H1 (cell line): ENCODE data around the gene REG4. TPM values are rescaled to one million over a fixed set of nuclear protein-coding genes. Genes with fewer than 3 reads are reported as not detected.

ENCODE experiments used
- KDM1A ChIP-seq: fragments of 200-600, 300-600 bp; sonication (generic); IDR thresholded peaks from 2 replicates; pipeline ENCODE4 v1.7.1; 2016; ENCODE audit warnings: mild to moderate bottlenecking, low read length, borderline replicate concordance
- MAX ChIP-seq: IDR thresholded peaks from 2 replicates; pipeline ENCODE4 v1.6.1; 2012; ENCODE audit warnings: inconsistent platforms
- polyA plus RNA-seq, 7 experiments: library from polyadenylated mRNA; depleted of rRNA in 3 of 7; stranded (reverse) in 5 of 7; unstranded in 2 of 7; fragments of >200 nt in 5 of 7; fragments of 200-250 nt in 2 of 7; gene quantifications; 1 replicate in 5 of 7; 2 replicates in 1 of 7; 4 replicates in 1 of 7; pipeline versions ENCODE4 v1.2.1 to v1.2.3, GENCODE V29; 2011 to 2013; ENCODE audit warnings: missing spikeins in 2 of 7, mixed read lengths in 2 of 7
- total RNA-seq: library from RNA; stranded (reverse); fragmentation: NEBNext Ultra II Directional; extraction: Animal tissue kit (Norgen Biotek cat#: 25700); gene quantifications from 2 replicates; pipeline ENCODE4 v1.2.1, GENCODE V29; 2021

REG4 gene
- total and polyA plus RNA-seq, 2 of the 8 experiments (the other 6 are each of a cell fraction or from before 2014, with no cell fraction given) = not detected

DNA sequence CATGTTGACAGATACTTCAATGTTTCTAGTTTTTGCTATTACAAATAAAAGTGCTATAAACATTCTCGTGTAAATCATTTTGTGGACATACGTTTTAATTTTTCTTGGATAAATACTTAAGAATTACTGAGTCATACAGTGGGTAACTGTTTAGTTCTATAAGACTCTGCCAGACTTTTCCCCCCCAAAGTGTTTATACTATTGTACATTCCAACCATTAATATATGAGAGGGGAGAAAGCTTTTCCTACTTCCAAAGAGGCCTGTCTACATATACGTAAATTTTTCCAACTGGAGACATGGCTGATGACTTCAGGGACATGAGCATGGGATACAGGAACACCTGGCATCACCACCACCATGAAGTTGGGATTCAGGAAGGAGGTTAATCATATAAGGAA, 17.0 kb upstream of the REG4 start (continued):
- TF ChIP-seq MAX (no peak), KDM1A (no peak)
- TF ChIP-seq, all 59 proteins: peak for 0
